Right cardiac atrium (tissue), 5 donors: ENCODE data around the gene SHMT1. TPM values are rescaled to one million over a fixed set of nuclear protein-coding genes. Genes with fewer than 3 reads are reported as not detected.
"Not testable (repeated sequence)": the region's sequence is repeated elsewhere in the genome, so short reads cannot be mapped to it uniquely, and the experiment has no call there.

ENCODE experiments used
- ATAC-seq, 2 donors: fragments of 200-7000 bp; cut with Tn5 transposase; one replicate each; pipeline versions ENCODE4 v1.8.0 to v1.9.1; 2020; ENCODE audit warnings: moderate library complexity in 2 of 2, mild to moderate bottlenecking in 1 of 2
- DNase-seq, 3 donors: peaks; one replicate each; pipeline ENCODE4 v3.0.0-alpha.2; 2020
- H3K27ac ChIP-seq: one replicate; pipeline ENCODE4 v1.5.1; 2013; ENCODE audit warnings: mild to moderate bottlenecking, low read length, control low read depth, moderate library complexity
- H3K27me3 ChIP-seq: one replicate; pipeline ENCODE4 v1.6.1; 2013; ENCODE audit not compliant: control insufficient read depth, insufficient read depth
- H3K4me1 ChIP-seq: one replicate; pipeline ENCODE4 v1.6.1; 2013; ENCODE audit warnings: low read length; ENCODE audit not compliant: control insufficient read depth, insufficient read depth
- H3K4me3 ChIP-seq: one replicate; pipeline ENCODE4 v1.5.1; 2013; ENCODE audit warnings: low read length, control low read depth
- H3K9me3 ChIP-seq: one replicate; pipeline ENCODE4 v1.6.1; 2013; ENCODE audit warnings: low read length; ENCODE audit not compliant: control insufficient read depth
- WGBS: extraction: QIAGEN DNeasy Blood & Tissue Kit; methylation state at CpG from one replicate; pipeline ENCODE4 v1.1.7; 2013; 5-methylcytosine and 5-hydroxymethylcytosine counted together
- intact Hi-C, 4 donors: fragments of 100-400 bp; cut with DNase I; formaldehyde crosslinking; loops; one replicate each; pipeline versions ENCODE4 v1.11.0 to v1.14.0; 2022 to 2023
- polyA plus RNA-seq: library from polyadenylated mRNA; stranded (reverse); fragments of 200-250 nt; gene quantifications from one replicate; pipeline ENCODE4 v1.2.3, GENCODE V29; 2013
- total RNA-seq, 4 donors: library from RNA; stranded (reverse); fragmentation: NEBNext Ultra II Directional; extraction: Animal tissue kit (Norgen Biotek cat#: 25700); gene quantifications; one replicate each; pipeline ENCODE4 v1.2.1, GENCODE V29; 2021
- donor health status: healthy with polysubstance abuse.
- donor health status: DM: no; HTN: yes; CAD: no.
- donor health status: DM: no; HTN: no; CAD: no.
- donor health status: DM: no; HTN: yes; CAD: no; lungs with severe emphysema.
- donor health status: DM: yes; HTN: yes; CAD: no.

Gene SHMT1
- total and polyA plus RNA-seq, 5 donors, result 6.4 to 9.9 (median 8.3) TPM

- H3K4me3 ChIP-seq, DNase-seq, H3K4me1 ChIP-seq, H3K27me3 ChIP-seq, H3K9me3 ChIP-seq, ATAC-seq, H3K27ac ChIP-seq, intact Hi-C loops: not testable (repeated sequence)
- 91% methylated on average over 4 of the region's 4 CpGs for WGBS
Measured at GRCh38 chr17:18388266-18388665, 24.9 kb upstream of the SHMT1 start.

- DNase-seq, intact Hi-C loops, H3K27ac ChIP-seq, H3K27me3 ChIP-seq, H3K9me3 ChIP-seq, H3K4me3 ChIP-seq, ATAC-seq, H3K4me1 ChIP-seq: not testable (repeated sequence)
- 76% methylated on average over 5 of the region's 5 CpGs for WGBS
Measured at GRCh38 chr17:18387583-18387982, 24.2 kb upstream of the SHMT1 start.

DNA sequence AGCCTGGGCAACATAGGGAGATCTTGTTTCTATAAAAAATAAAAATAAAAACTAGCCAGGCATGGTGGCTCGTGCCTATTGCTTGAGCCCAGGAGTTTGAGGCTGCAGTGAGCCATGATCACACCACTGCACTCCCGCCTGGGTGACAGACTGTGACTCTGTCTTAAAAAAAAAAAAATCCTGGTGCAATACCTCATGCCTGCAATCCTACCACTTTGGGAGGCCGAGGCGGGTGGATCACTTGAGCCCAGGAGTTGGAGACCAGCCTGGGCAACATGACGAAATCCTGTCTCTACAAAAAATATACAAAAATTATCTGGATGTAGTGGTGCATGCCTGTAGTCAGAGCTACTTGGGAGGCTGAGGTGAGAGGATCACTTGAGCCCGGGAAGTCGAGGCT, 20.9 kb upstream of the SHMT1 start:
- DNase-seq, H3K9me3 ChIP-seq, H3K27me3 ChIP-seq, H3K4me3 ChIP-seq, intact Hi-C loops, ATAC-seq, H3K27ac ChIP-seq, H3K4me1 ChIP-seq: not testable (repeated sequence)
- 86% methylated on average over 7 of the region's 7 CpGs for WGBS

DNA sequence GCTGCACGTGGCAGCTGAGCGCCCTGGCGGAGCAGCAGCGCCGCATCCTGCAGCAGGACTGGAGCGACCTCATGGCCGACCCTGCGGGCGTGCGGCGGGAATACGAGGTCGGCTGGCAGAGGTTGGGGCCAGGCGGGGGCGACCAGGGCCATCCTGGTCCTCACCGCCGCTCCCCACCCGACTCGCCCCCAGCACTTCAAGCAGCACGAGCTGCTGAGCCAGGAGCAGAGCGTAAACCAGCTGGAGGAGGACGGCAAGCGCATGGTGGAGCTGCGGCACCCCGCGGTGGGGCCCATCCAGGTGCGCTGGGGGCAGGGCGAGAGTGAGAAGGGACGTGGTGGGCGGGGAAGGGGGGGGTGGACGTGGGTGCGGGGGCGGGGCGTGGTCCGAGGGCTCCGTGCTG, 19.7 kb upstream of the SHMT1 start:
- WGBS, result 11% methylated on average over 36 of the region's 36 CpGs

DNA sequence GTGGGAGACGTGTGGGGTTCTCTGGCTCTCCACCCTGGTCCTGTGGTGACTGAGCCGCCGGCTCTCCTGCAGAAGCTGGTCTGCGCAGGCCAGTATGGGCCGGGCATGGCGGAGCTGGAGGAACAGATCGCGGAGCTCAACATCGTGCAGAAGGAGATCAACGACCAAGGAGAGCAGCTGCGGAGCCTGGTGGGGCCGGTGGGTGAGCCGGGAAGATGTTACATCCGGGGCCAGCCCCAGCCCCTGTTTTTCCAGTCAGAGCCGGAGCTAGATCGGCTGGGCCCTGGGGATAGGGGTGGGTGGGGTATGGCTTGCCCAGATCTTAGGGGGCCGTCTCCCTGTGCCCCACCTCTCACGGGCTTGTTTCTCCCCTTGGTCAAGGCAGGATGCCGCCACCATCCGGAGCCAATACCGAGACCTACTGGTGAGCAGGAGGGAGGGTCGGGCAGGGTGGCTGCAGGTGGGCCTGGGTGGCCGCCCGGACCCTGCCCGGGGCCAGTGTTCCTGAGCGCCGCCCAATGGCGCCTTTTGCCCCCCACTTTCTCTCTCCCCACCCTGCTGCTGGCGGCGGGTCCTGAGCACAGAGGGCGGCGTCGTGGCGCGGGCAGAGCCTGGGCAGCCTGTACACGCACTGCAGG, 19.2 kb upstream of the SHMT1 start:
- DNase-seq, result no peak
- WGBS, result 53% methylated on average over 36 of the region's 36 CpGs
- intact Hi-C loops, result no loop called here
- no peaks in the 10 kb centered on the region for H3K27me3 ChIP-seq
- H3K27ac ChIP-seq, result no peak overlapping the region
- no peaks in the 10 kb centered on the region for H3K4me1 ChIP-seq
- no peak overlapping the region for H3K4me3 ChIP-seq
- ATAC-seq, result peak; percentile 23 to 25
- no peaks in the 10 kb centered on the region for H3K9me3 ChIP-seq

More for the DNA sequence above, 19.7 kb upstream of the SHMT1 start:
- DNase-seq, H3K27me3 ChIP-seq, H3K4me1 ChIP-seq, H3K27ac ChIP-seq, H3K9me3 ChIP-seq, ATAC-seq, intact Hi-C loops, H3K4me3 ChIP-seq: not testable (repeated sequence)

DNA sequence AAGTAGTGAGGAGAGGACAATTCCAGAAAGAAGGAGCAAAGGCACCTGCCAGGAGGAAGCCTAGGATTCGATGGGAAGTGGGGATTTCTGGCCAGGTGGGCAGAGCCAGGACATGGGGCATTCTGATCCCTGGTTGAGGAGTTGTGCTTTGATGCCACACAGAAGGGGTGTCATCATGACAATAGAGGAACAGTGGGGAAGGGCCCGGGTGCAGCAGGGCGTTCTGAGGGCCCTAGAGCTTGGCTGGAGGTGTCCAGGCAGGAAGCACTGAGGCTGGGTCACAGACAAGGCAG, 18.5 kb upstream of the SHMT1 start:
- no peak for ATAC-seq
- 75% methylated on average over 3 of the region's 3 CpGs for WGBS
- no peak for DNase-seq
- Histone ChIP-seq H3K27me3 (no peaks in the 10 kb centered on the region), H3K4me1 (no peaks in the 10 kb centered on the region), H3K9me3 (no peaks in the 10 kb centered on the region), H3K4me3 (no peak overlapping the region), H3K27ac (no peak overlapping the region)
- intact Hi-C loops, result no loop called here

DNA sequence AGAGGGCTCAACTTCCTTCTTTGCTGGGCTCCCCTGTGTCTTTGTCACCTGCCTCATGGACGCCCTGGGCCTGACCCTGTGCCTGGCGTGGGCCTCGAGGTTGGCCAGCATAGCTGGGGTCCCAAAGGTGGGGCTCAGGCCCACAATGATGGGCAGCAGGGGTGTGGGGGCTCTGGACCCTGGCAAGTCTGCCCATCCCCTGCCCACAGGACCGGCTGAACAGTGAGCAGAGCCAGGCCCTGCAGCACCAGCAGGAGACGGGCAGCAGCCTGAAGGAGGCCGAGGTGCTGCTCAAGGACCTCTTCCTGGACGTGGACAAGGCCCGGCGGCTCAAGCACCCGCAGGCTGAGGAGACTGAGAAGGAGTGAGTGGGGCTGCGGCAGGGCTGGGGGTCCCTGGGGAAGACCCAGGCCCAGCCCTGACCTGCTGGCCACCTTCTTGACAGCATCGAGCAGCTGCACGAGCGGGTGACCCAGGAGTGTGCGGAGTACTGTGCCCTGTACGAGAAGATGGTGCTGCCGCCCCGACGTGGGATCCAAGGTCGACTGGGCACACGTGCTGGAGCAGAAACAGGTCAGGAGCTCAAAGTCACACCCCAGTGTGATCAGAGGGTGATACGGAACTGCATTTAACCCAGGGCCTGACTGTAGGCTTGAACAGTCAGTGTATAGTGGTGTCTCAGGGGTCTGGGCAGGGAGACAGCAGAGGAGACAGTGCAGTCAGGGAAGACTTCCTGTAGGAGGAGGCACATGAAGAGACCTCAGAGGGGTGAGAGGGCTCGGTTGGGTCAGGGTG, 18.0 kb upstream of the SHMT1 start:
- DNase-seq (no peak), ATAC-seq (no peak)
- 80% methylated on average over 23 of the region's 23 CpGs for WGBS
- no peak overlapping the region for H3K4me3 ChIP-seq
- H3K9me3 ChIP-seq, result no peaks in the 10 kb centered on the region
- no peaks in the 10 kb centered on the region for H3K4me1 ChIP-seq
- no peak overlapping the region for H3K27ac ChIP-seq
- no peaks in the 10 kb centered on the region for H3K27me3 ChIP-seq
- intact Hi-C loops, result no loop called here

DNA sequence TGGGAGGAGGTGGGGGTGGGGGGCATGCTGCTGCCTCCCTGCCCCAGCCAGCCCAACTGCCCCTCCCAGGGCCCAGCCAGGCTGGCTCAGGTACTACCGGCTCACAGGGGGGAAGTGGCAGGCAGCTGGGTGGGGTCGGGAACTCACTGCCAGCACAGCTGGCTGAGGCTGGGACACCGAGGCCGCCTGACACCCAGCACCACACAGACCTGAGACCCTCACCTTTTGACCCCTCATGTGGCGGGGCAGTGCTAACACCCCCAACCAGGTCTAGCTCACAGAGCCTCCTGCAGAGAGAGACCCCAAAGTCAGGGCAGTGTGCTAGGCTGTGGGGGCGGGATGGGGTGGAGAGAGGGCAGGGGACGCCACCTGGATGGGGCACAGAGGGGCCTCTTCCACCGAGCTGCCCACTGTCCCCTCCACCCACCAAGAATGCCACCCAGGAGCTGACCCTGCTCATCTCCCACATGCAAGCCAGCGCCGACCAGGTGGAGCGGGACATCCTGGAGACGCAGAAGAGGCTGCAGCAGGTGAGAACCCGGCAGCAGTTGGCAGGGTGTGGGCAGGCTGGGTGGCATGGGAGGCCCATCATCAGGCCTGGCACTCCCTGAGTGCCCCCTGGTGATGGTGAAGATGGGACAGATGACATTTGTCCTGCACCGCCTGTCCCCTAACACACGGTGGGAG, 17.3 kb upstream of the SHMT1 start:
- WGBS, result 69% methylated on average over 15 of the region's 15 CpGs
- intact Hi-C loops, result no loop called here
- H3K27ac ChIP-seq, result no peak overlapping the region

GRCh38 chr17:18379246-18380146, 16.1 kb upstream of the SHMT1 start:
- no peaks in the 10 kb centered on the region for H3K4me1 ChIP-seq
- no peaks in the 10 kb centered on the region for H3K9me3 ChIP-seq
- 70% methylated on average over 16 of the region's 16 CpGs for WGBS
- H3K4me3 ChIP-seq, result no peak overlapping the region
- H3K27me3 ChIP-seq, result no peaks in the 10 kb centered on the region
- ATAC-seq (no peak), DNase-seq (no peak)
- intact Hi-C loops, result no loop called here
- no peak overlapping the region for H3K27ac ChIP-seq

More for the DNA sequence above, 17.3 kb upstream of the SHMT1 start:
- no peaks in the 10 kb centered on the region for H3K4me1 ChIP-seq
- ATAC-seq (no peak), DNase-seq (no peak)
- no peaks in the 10 kb centered on the region for H3K9me3 ChIP-seq
- no peak overlapping the region for H3K4me3 ChIP-seq
- H3K27me3 ChIP-seq, result no peaks in the 10 kb centered on the region

DNA sequence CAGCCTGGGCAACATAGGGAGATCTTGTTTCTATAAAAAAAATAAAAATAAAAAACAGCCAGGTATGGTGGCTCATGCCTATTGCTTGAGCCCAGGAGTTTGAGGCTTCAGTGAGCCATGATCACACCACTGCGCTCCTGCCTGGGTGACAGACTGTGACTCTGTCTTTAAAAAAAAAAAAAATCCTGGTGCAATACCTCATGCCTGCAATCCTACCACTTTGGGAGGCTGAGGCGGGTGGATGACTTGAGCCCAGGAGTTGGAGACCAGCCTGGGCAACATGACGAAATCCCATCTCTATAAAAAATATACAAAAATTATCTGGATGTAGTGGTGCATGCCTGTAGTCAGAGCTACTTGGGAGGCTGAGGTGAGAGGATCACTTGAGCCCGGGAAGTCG, 15.3 kb upstream of the SHMT1 start:
- intact Hi-C loops, H3K27me3 ChIP-seq, H3K4me1 ChIP-seq, H3K9me3 ChIP-seq, H3K27ac ChIP-seq, DNase-seq, H3K4me3 ChIP-seq, ATAC-seq: not testable (repeated sequence)
- WGBS, result 84% methylated on average over 5 of the region's 5 CpGs

- ATAC-seq, result no peak
- Histone ChIP-seq H3K4me1 (no peaks in the 10 kb centered on the region), H3K9me3 (no peaks in the 10 kb centered on the region), H3K4me3 (no peak overlapping the region), H3K27me3 (no peaks in the 10 kb centered on the region), H3K27ac (no peak overlapping the region)
- 87% methylated on average over 2 of the region's 2 CpGs for WGBS
- DNase-seq, result no peak
- intact Hi-C loops, result no loop called here
Measured at GRCh38 chr17:18378205-18378505, 14.8 kb upstream of the SHMT1 start.
